Neural progenitor cell (in vitro differentiated cells): ENCODE results near the gene SNRNP25.

Experiments used
- EZH2 ChIP-seq: fragments of 200-600 bp; sonication (generic); IDR thresholded peaks from 2 replicates; pipeline ENCODE4 v1.6.1; 2017; ENCODE audit warnings: antibody characterized with exemption, mild to moderate bottlenecking, moderate library complexity
- EZH2phosphoT487 ChIP-seq: fragments of 200-600 bp; sonication (generic); IDR thresholded peaks from 2 replicates; pipeline ENCODE4 v1.6.1; 2017; ENCODE audit warnings: antibody characterized with exemption
- TF ChIP-seq, protein P1 (sequence below): fragments of 200-600 bp; sonication (generic); IDR thresholded peaks from 2 replicates; pipeline ENCODE4 v1.5.1; 2017; ENCODE audit warnings: antibody characterized with exemption, mild to moderate bottlenecking

- TF ChIP-seq, protein P1, sequence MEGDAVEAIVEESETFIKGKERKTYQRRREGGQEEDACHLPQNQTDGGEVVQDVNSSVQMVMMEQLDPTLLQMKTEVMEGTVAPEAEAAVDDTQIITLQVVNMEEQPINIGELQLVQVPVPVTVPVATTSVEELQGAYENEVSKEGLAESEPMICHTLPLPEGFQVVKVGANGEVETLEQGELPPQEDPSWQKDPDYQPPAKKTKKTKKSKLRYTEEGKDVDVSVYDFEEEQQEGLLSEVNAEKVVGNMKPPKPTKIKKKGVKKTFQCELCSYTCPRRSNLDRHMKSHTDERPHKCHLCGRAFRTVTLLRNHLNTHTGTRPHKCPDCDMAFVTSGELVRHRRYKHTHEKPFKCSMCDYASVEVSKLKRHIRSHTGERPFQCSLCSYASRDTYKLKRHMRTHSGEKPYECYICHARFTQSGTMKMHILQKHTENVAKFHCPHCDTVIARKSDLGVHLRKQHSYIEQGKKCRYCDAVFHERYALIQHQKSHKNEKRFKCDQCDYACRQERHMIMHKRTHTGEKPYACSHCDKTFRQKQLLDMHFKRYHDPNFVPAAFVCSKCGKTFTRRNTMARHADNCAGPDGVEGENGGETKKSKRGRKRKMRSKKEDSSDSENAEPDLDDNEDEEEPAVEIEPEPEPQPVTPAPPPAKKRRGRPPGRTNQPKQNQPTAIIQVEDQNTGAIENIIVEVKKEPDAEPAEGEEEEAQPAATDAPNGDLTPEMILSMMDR: no peak
- TF ChIP-seq EZH2 (no peak), EZH2phosphoT487 (no peak)
Measured at GRCh38 chr16:67884-68789, 14.5 kb downstream of the SNRNP25 start.
